ENCODE results near the gene ID3.
"Not testable (repeated sequence)": the region's sequence is repeated elsewhere in the genome, so short reads cannot be mapped to it uniquely, and the experiment has no call there.

The ID3 gene

GRCh38 chr1:23590058-23590783, 30.9 kb upstream of the ID3 start:
- TF ChIP-seq CTCF (IDR thresholded peaks at IDR 0.05; ENCODE audit: low read depth, low read length): no peak
- DNase-seq: peak; percentile 48
- H3K9me3 ChIP-seq (ENCODE audit: severe bottlenecking): no peaks in the 10 kb centered on the region
- no peaks in the 10 kb centered on the region for H3K27me3 ChIP-seq (ENCODE audit: insufficient read depth, low read depth, severe bottlenecking)
- no peak overlapping the region for H3K4me3 ChIP-seq (ENCODE audit: low read depth, low read length)
- H3K27ac ChIP-seq: peak overlapping the region; percentile 89
- H3K36me3 ChIP-seq: no peaks in the 10 kb centered on the region

GRCh38 chr1:23589585-23589986, 30.3 kb upstream of the ID3 start:
- Histone ChIP-seq H3K27ac (peak overlapping the region; percentile 89), H3K27me3 (ENCODE audit: insufficient read depth, low read depth, severe bottlenecking) (no peaks in the 10 kb centered on the region), H3K9me3 (ENCODE audit: severe bottlenecking) (no peaks in the 10 kb centered on the region), H3K36me3 (no peaks in the 10 kb centered on the region), H3K4me3 (ENCODE audit: low read depth, low read length) (no peak overlapping the region)
- no peak for TF ChIP-seq CTCF (IDR thresholded peaks at IDR 0.05; ENCODE audit: low read depth, low read length)
- no peak for DNase-seq

- Histone ChIP-seq H3K36me3 (no peaks in the 10 kb centered on the region), H3K9me3 (ENCODE audit: severe bottlenecking) (no peaks in the 10 kb centered on the region), H3K27ac (peak overlapping the region; percentile 89), H3K27me3 (ENCODE audit: insufficient read depth, low read depth, severe bottlenecking) (no peaks in the 10 kb centered on the region), H3K4me3 (ENCODE audit: low read depth, low read length) (no peak overlapping the region)
- no peak for TF ChIP-seq CTCF (IDR thresholded peaks at IDR 0.05; ENCODE audit: low read depth, low read length)
- DNase-seq: no peak
Observed at GRCh38 chr1:23588749-23589548, 29.6 kb upstream of the ID3 start.

- no peak for TF ChIP-seq CTCF (IDR thresholded peaks at IDR 0.05; ENCODE audit: low read depth, low read length)
- H3K9me3 ChIP-seq (ENCODE audit: severe bottlenecking): no peaks in the 10 kb centered on the region
- no peaks in the 10 kb centered on the region for H3K27me3 ChIP-seq (ENCODE audit: insufficient read depth, low read depth, severe bottlenecking)
- no peak overlapping the region for H3K4me3 ChIP-seq (ENCODE audit: low read depth, low read length)
- H3K27ac ChIP-seq: no peak overlapping the region
- no peak for DNase-seq
- H3K36me3 ChIP-seq: no peaks in the 10 kb centered on the region
Observed at GRCh38 chr1:23585321-23586022, 26.2 kb upstream of the ID3 start.

- H3K27me3 ChIP-seq (ENCODE audit: insufficient read depth, low read depth, severe bottlenecking); H3K27ac ChIP-seq; H3K4me3 ChIP-seq (ENCODE audit: low read depth, low read length); H3K9me3 ChIP-seq (ENCODE audit: severe bottlenecking); H3K36me3 ChIP-seq; DNase-seq: not testable (repeated sequence)
Observed at GRCh38 chr1:23583727-23584126, 24.4 kb upstream of the ID3 start.

GRCh38 chr1:23582820-23583219, 23.5 kb upstream of the ID3 start:
- Histone ChIP-seq H3K36me3 (no peaks in the 10 kb centered on the region), H3K4me3 (ENCODE audit: low read depth, low read length) (no peak overlapping the region), H3K27me3 (ENCODE audit: insufficient read depth, low read depth, severe bottlenecking) (no peaks in the 10 kb centered on the region), H3K9me3 (ENCODE audit: severe bottlenecking) (no peaks in the 10 kb centered on the region), H3K27ac (no peak overlapping the region)
- TF ChIP-seq CTCF (IDR thresholded peaks at IDR 0.05; ENCODE audit: low read depth, low read length): no peak
- no peak for DNase-seq
